ENCODE data around the gene RPP25. TPM values are rescaled to one million over a fixed set of nuclear protein-coding genes. Genes with fewer than 3 reads are reported as not detected.
A peak's percentile ranks its signal among the peaks of the same experiment; 100 is the strongest.

Gene RPP25
- polyA plus RNA-seq, 1 donor (not counting 4 experiments of a cell fraction or from before 2014, with no cell fraction given) = 0.60 TPM

- H3K9me3 ChIP-seq (ENCODE audit: control insufficient read depth, low read depth, low read length) = no peaks in the 10 kb centered on the region
- H3K4me1 ChIP-seq (ENCODE audit: control insufficient read depth, extremely low read depth, insufficient read depth, low read length) = peaks cover 12% of the 10 kb centered on the region
- no peak overlapping the region for H2AFZ ChIP-seq (ENCODE audit: control insufficient read depth, low read length)
- dilution Hi-C loops (cut with MboI; ENCODE audit: extremely low pct_ligation_motif_present, low sequenced_read_pairs) = no loop called here
- no peak for TF ChIP-seq EZH2 (IDR thresholded peaks at IDR 0.05; ENCODE audit: low read length)
- TF ChIP-seq CTCF (optimal IDR thresholded peaks at IDR 0.05 in 1 of 3, IDR thresholded peaks at IDR 0.05 in 1 of 3, conservative IDR thresholded peaks at IDR 0.05 in 1 of 3; ENCODE audit: extremely low read depth in 1 of 3, insufficient read depth in 2 of 3, low read length in 3 of 3) = no peak
- H3K27me3 ChIP-seq (ENCODE audit: control insufficient read depth, extremely low read depth, insufficient read depth, low read length) = peaks cover 39% of the 10 kb centered on the region
- no peaks in the 10 kb centered on the region for H3K9me1 ChIP-seq (ENCODE audit: control insufficient read depth, extremely low read depth, insufficient read depth, low read length)
- no peak for FAIRE-seq
- H3K9ac ChIP-seq (ENCODE audit: control insufficient read depth, extremely low read depth, insufficient read depth, low read length) = no peak overlapping the region
- H3K4me2 ChIP-seq (ENCODE audit: control insufficient read depth, extremely low read depth, insufficient read depth, low read depth, low read length) = no peak overlapping the region
- H3K36me3 ChIP-seq (ENCODE audit: control insufficient read depth in 2 of 2, extremely low read depth in 1 of 2, insufficient read depth in 2 of 2, low read length in 2 of 2) = no peaks in the 10 kb centered on the region
- no peaks in the 10 kb centered on the region for H3K79me2 ChIP-seq (ENCODE audit: control insufficient read depth, insufficient read depth, low read length)
- H3K4me3 ChIP-seq (ENCODE audit: control insufficient read depth in 2 of 3, extremely low read depth in 1 of 3, insufficient read depth in 2 of 3, low read depth in 1 of 3, low read length in 3 of 3) = no peak overlapping the region
- no peaks in the 10 kb centered on the region for H4K20me1 ChIP-seq (ENCODE audit: control insufficient read depth, extremely low read depth, insufficient read depth, low read length)
- no peak overlapping the region for H3K27ac ChIP-seq (ENCODE audit: control insufficient read depth, insufficient read depth, low read length)
- no peak for DNase-seq (ENCODE audit: low read depth, low spot score)
Observed at GRCh38 chr15:74959586-74959939, 3.0 kb upstream of the RPP25 start.

GRCh38 chr15:74958908-74959585, 2.5 kb upstream of the RPP25 start:
- peaks cover 9% of the 10 kb centered on the region for H3K4me1 ChIP-seq (ENCODE audit: control insufficient read depth, extremely low read depth, insufficient read depth, low read length)
- H3K27ac ChIP-seq (ENCODE audit: control insufficient read depth, insufficient read depth, low read length) = no peak overlapping the region
- no peaks in the 10 kb centered on the region for H3K9me3 ChIP-seq (ENCODE audit: control insufficient read depth, low read depth, low read length)
- no peaks in the 10 kb centered on the region for H3K36me3 ChIP-seq (ENCODE audit: control insufficient read depth in 2 of 2, extremely low read depth in 1 of 2, insufficient read depth in 2 of 2, low read length in 2 of 2)
- no peaks in the 10 kb centered on the region for H3K79me2 ChIP-seq (ENCODE audit: control insufficient read depth, insufficient read depth, low read length)
- H3K4me3 ChIP-seq (ENCODE audit: control insufficient read depth in 2 of 3, extremely low read depth in 1 of 3, insufficient read depth in 2 of 3, low read depth in 1 of 3, low read length in 3 of 3) = peak overlapping the region in 1 of 3 experiments; percentile 32
- dilution Hi-C loops (cut with MboI; ENCODE audit: extremely low pct_ligation_motif_present, low sequenced_read_pairs) = no loop called here
- no peaks in the 10 kb centered on the region for H4K20me1 ChIP-seq (ENCODE audit: control insufficient read depth, extremely low read depth, insufficient read depth, low read length)
- H2AFZ ChIP-seq (ENCODE audit: control insufficient read depth, low read length) = no peak overlapping the region
- DNase-seq (ENCODE audit: low read depth, low spot score) (no peak), FAIRE-seq (no peak)
- H3K4me2 ChIP-seq (ENCODE audit: control insufficient read depth, extremely low read depth, insufficient read depth, low read depth, low read length) = peak overlapping the region; percentile 74
- H3K27me3 ChIP-seq (ENCODE audit: control insufficient read depth, extremely low read depth, insufficient read depth, low read length) = peaks cover 39% of the 10 kb centered on the region
- TF ChIP-seq EZH2 (IDR thresholded peaks at IDR 0.05; ENCODE audit: low read length) = peak; percentile 97
- no peak for TF ChIP-seq CTCF (optimal IDR thresholded peaks at IDR 0.05 in 1 of 3, IDR thresholded peaks at IDR 0.05 in 1 of 3, conservative IDR thresholded peaks at IDR 0.05 in 1 of 3; ENCODE audit: extremely low read depth in 1 of 3, insufficient read depth in 2 of 3, low read length in 3 of 3)
- H3K9me1 ChIP-seq (ENCODE audit: control insufficient read depth, extremely low read depth, insufficient read depth, low read length) = no peaks in the 10 kb centered on the region
- H3K9ac ChIP-seq (ENCODE audit: control insufficient read depth, extremely low read depth, insufficient read depth, low read length) = no peak overlapping the region

All from keratinocyte (primary cell).